Measurements from ENCODE around the gene SP6.

The SP6 gene

DNA sequence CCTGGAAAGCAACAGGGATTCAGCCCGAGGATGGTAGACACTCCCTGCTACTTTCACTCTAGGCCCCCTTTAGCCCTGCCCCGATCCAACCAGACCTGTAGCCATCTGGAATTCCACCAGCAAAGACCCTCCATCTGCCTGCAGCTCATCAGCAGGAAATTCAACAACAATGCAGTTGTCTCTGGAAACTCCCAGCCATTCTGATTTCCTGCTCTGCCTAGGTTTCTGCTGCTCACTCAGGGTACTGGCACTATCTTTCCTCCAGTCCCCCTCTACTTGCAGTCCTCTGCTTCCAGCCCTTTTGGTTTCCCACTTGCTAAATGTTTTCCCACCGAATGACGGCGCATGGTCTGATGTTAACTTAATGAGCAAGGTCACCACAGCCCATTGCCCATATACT, 2.7 kb upstream of the SP6 start:
- no peak for FAIRE-seq

DNA sequence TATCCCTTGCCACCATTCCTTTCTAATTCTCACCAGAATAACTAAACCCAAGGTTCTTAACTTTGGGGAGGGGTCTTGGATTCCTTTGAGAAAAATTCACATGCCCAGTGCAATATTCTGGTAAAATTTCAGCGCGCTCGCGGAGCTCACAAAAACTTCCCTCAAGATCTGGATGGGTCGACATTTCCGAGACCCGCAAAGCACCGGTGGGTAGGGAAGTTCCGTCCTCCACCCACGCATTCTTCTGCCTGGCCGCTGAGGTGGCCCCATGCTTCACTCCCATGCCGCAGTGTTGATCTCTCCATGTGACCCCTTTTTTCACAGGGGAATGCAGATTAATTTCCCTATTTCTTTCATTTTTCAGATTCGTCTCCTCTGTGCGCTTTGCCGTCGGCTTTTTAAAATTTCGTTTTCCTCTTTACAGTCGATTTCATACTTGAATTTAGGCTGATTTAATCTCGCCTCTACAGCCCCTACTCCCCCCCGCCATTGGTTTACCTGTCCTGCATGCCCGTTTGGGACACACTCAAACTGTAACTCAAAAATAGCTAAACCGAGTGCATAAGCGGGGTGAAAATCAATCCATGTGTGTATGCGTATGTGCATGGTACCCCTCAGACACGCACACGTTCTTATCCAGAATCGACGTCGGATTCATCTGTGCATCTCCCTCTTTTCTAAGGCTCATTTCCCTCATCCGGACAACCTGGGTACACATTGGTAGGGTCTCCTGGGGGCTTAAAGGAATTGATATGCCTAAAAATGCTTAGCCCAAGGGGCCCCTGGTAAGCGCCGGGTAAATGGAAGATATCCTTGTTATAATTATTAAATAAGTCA, 1.4 kb upstream of the SP6 start:
- no peak for FAIRE-seq

DNA sequence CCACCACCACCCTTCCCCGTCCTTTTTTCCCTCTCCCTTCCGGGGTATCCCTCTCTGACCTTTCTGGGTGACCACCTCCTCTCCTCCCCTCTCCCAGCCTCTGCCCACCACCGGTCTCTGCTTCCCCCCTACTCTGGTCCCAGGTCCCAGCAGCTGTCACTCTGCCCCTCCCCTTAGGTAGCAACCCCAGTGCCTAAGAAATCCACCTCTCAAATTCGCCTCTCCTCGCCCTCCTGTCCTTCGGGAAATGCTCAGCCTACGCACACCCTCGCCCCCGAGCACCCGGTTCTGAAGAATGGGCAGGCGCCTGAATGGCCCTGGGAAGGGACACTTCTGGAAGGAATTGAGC, 775 bp upstream of the SP6 start:
- no peak for FAIRE-seq

DNA sequence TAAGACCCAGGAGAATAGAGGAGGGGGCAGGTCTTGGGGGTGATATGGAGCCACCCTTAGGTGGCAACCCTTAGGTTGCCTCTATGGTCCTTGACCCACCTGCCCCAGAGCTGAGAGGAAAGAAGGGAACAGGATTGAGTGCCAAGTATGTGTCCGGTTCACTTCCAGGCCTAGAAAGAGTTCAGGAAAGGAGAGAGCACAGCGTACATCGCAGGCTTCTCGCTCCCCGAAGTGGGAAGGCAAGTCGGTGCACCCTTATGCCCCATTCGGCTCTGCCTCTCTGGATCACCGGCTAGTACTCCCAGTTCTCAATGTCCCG, 631 bp downstream of the SP6 start:
- FAIRE-seq = no peak

DNA sequence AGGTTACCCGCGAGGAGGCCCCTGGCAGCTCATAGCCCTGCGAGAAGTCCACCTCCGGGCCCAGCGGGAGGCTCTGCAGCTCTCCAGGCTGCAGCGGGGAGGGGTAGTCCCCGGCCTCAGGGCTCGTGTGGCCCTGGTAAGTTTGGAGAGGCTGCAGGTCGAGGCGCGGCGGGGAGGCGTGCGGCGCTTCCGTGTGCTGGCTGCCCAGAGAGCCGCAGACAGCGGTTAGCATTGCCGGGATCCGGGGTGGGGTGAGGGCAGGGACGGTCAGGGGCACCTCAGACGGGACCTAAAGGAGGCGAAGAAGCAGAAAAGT, 2.8 kb downstream of the SP6 start:
- FAIRE-seq = no peak

DNA sequence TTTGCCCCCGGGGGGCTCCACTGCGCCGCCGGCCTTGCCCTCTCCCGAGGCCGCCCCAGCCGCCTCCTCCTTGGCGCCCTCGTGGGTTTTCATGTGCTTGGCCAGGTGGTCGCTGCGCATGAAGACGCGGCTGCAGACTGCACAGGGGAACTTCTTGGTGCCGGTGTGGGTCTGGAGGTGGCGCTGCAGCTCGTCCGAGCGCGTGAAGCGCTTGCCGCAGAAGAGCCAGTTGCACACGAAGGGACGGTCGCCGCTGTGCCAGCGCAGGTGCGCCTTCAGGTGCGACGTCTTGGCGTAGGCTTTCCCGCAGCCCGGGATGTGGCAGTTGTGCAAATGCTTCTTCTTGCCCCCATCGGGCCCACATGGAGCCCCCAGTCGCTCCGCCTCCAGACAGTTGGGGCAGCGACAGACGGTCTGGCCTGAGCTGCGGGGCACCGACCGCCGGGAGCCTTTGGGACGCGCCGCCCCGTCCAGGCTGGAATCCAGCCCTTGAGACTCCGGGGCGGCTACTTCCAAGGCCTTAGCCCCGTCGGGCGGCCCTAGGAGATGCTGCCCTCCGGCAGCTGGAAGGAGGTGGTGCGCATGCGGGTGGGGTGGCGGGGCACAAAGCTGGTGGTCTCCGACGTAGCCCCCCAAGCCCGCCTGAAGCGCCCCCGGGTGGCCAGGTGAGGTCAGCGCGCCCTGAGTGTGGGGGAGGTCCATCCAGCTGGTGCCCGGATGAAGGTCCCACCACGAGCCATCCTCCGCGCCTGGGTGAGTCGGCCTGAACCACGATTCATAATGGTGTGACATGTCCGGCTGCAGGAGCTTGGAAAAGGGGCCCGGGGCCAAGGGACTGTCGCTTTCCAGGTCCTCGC, 3.4 kb downstream of the SP6 start:
- FAIRE-seq = no peak

DNA sequence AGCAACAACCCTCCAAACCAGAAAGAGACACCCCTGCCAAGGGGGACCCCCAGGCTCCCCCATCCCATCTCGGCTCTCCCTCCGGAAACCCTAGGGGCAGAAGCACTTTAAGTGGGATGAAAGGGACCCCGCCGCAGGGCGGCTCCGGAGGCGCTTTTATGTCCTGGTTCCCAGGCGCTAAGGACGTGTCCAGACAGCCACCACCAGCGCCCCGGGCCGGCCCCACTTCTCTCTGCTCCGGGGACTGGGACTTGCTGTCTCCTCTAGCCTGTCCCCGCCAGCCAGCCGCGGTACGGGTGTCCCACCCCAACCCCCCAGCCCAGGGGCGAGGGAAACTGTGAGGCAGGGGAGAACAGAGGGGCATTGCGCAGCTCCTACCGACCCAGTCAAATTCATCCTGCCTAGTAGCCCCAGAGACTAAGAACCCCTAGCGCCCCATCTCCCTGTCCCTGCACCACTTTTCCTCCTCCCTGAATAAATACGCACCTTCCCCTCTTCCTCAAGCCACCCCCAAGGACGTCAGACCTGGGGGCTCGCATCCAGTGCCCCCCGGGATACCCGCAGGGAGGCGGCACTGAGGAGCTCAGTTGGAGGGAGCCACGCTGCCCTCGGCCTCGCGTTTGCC, 4.1 kb downstream of the SP6 start:
- FAIRE-seq = no peak

DNA sequence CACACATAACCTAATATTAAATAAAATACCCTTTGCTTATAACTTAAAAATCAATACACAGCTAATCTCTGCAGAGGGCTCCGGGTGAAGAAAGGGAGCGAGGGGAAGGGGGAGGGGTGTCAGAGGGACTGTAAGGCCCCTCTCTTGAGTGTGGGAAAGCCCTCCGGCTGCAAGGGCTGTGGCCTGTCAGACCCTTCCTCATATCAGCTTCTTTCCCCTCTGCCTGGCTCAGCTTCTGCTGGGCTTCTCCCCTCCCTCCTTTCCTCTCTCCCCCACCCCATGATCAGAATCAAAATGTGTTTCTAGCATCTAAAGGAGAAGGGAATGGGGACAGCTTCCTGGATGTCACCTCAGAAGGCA, 5.3 kb downstream of the SP6 start:
- no peak for FAIRE-seq

DNA sequence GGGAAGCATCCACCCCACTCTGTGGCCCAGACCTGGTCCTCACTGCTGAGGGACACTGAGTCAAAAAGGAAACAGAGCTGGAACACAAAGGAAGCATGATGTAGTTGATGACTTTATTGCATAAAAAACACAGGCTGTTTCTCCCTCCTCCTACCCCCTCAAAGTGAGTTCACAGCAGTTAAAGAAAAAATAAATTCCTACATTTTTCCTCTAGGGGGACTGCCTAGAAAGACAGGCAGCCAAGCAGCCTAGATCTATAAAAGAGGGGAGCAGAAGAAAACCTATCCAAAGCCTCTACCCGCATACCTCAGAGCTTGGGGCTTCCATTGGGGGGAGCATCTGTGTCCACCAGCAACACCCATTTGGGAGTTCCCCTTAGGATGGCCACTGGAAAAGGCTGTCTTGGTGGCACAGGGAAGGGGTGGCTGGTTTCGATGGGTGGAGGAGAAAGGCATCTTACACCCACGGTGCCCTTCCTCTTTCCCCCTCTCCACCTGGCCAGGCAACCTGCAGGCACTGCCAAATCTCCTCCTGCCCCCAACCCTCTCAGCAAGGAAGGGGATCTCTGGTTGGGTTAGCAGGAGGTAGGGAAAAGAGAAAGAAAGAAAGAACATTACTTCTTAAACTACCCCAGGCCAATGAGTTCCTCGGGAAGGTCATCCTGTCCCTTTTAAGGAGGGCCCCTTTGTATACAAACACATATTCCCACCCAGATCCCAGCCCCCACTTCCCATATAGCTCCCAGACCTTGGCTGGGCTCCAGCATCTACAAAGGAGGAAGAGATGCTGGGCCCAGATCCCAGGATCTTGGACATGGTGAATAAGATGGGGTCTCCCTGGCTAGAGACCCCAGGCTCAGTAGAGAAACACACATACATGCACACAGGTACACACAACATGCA, 5.9 kb downstream of the SP6 start:
- FAIRE-seq = no peak

DNA sequence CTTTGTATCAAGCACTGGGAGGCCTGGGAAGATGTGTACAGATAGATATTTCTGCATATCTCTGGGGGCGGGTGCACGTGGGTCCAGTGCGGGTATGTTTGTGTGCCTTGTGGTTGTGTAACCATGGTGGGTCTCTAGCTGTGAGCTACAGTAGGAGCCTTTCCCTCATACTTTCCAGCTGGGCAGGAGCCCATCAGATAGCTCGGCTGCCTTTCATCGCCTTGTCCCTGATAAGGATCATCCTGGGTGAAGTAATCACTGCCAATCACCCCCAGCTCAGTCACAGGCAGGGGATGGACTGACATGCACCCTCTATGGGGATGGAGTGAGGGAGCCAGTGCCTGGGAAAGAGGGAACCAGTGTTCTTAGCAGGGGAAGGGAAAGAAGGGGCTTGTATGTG, 6.7 kb downstream of the SP6 start:
- no peak for FAIRE-seq

DNA sequence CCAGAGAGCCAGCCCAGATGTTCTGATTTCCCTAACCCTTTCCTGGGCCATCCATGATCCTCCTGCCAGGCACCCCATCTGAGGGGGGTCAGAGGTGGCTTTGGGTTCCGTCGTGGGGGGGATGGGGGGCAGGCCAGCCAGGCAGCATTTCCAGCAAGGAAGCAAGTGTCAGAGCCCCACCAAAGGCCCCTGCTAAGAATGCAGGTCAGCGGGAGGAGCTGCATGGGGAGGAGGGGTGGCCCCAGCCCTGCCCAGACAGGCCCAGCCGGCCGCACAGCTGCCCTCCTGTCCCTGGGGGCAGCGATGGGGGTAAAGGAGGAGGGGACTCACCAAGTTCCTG, 7.6 kb downstream of the SP6 start:
- no peak for FAIRE-seq

DNA sequence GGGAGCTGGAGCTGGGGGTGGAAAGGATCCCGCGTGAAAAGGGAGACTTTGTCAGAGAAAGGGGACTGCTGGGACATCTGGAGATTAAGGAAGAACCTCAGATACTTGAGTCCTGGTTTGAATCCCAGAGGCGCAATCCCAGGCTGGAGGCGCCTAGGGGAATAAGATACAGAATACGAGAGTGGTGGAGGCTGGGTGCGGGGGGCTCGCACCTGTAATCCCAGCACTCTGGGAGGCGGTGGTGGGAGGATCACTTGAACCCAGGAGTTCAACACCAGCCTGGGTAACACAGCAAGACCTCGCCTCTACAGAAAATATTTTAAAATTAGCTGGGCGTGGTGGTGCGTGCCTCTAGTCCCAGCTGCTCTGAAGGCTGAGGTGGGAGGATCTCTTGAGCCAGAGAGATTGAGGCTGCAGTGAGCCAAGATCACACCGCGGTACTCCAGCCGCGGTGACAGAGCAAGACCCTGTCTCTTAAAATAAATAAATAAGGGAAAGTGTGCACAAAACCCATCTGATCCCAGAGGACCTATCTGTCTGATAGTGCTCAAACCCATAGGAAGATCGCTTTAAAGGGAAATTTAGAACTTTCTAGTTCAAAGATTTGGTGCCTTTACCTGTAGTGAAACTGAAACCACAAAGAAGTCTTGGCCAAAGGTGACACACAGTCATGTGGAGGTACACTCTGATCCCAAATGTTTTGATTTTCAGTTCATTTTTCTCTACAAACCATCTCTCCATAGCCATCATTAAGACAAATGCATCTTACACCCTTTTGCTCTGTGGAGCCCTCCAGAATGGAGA, 9.3 kb downstream of the SP6 start:
- FAIRE-seq = no peak

DNA sequence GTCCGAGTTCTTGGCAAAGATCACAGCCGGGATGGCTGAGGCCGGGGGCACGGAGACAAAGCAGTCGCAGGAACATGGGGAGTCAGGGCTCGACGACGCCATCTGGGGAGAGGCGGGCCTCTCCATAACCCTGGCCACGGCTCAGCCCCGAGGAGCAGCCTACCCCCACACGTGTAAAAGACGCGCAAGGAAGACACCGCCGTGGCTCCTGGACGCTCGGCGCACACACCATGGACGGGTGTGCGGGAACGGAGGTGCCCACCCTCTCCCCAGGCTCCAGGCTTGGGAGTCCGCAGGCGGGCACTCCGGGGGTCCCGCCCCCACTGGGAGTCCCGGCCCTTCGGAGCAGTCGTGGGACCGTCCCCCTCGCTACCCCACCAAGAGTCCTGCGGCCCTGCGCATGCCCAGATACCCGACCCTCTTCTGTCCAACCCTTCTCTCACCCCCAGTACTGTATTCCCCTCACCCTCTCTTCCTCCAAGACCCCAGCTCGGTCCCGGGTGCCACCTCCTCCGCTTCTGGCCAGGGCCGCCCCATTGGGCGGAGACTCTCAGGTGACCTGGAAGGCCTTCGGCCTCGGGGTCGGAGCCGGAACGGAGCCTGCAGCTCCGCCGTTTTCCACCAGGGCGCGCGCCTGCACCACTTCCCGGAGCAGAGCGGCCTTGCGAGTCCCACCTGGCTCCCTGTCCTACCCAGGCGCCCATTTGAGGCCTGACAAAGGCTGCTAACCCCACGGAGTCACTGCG, 10.0 kb downstream of the SP6 start, which contains the start of gene SCRN2:
Gene SCRN2 (minus strand): TSS at position 532 of the 746 bp plus-strand sequence. CDS start 430 bp downstream, at position 102.
- no peak for FAIRE-seq

DNA sequence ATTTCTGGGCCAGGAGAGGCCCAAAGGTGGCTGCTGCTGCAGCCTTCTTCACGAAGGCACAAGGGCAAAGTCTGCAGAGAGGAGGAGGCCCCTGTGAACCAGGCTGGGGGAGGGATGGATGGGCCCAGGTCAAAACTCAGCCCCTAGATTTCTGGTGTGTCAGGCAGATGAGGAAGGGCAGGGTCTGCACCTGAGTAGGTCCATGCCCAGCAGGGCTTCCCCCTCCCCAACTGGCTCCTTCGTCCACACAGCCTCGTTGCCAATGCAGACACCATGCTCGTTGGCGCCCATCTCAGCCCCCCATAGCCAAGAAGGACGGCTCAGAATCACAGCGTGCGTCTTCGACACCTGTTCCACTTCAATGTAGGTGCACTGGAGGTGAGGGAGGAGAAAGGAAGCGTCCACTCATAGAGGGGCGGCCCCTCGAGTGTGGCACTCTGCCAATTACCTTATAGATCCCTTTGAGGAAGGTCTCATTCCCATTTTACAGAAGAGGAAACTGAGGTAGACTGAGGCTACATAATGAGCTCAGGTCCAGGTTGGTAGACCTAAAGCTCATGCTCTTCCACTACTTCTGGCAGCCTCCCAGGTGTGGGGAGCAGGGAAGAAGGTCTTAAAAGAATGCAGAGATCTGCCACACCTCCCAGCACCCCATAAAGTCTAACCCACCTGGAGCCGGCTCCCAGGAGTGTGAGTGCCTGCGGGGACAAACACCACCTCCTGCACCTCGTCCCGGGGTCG, 10.8 kb downstream of the SP6 start:
- no peak for FAIRE-seq

DNA sequence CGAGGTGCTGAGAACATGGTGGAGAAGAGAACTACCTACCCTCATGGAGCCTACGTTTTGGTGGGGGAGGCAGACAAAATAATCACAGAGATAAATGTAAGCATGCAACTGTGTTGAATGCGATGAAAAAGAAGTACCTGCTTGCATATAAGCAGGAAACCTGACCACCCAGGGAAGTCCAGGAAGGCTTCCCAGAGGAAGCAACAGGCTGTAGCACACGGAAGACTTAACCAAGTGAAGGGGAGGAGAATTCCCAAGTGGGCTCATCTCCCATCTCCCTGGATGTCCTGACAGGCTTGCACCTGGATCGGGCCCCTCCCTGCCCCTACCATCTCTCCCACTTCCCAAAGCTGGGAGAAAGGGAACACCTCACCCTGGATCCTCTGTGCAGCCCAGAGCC, 11.9 kb downstream of the SP6 start:
- FAIRE-seq = no peak

DNA sequence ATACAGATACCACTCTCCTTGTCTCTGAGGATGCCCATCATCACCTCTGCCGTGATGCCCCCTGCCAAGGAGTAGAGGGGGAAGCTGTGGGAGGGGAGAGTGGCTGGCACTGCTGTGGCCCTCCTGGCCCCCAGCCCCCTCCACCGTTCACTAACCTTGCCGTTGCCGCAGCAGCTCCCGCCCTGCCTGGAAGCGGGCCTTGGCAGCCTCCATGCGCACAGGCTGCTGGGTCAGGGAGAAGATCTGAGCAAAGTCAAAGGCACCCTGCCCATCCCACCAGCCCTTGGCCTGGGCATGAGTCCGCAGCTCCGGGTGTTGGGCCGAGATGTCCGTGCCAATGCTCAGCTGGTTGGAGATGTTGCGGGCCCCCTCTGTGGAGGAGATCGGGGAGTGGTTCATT, 12.3 kb downstream of the SP6 start:
- no peak for FAIRE-seq

DNA sequence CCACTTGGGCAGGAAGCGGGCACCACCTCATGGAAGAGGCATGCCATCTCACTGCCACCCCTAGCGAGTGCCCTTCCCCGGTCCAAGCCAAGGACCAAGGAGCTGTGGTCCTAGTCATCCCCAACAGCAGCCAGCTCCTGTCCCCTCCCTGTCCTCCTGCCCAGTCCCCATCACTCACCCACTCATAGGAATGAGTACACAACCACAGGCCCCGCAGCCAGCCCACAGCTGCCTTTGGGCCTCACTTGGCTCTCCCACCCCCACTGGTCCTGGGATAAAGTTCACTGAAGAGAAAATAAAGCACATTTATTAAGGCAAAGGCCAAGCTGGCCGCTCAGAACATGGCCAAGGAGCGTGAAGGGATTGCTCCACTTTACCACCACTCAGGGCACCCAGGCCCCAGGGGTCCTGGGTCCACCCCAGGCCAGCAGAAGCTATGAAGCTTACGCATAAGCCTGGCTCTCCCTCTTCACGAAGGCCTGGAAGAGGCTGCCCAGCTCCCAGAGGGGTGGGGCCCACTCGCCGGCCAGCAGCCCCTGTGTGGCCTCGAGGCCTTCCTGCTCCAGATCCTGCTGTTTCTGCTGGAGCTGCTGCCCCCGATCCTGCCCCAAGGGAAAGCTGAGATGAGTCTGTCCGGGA, 13.4 kb downstream of the SP6 start:
- no peak for FAIRE-seq

DNA sequence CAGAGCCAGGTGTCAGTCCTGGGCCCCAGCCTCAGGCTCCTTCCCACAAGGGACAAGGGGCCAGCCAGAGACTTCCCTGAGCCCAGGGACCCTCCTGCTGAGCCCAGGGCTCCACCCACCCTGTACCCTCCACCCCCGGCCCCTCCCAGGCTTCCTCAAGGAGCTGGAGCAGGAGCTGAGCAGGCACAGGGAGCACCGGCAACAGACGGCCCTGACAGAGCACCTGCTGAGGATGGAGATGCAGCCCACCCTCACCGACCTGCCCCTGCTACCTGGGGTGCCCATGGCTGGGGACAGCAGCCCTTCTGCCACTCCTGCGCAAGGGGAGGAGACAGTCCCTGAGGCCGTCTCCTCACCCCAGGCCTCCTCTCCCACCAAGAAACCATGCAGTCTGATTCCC, 14.4 kb downstream of the SP6 start:
- no peak for FAIRE-seq

DNA sequence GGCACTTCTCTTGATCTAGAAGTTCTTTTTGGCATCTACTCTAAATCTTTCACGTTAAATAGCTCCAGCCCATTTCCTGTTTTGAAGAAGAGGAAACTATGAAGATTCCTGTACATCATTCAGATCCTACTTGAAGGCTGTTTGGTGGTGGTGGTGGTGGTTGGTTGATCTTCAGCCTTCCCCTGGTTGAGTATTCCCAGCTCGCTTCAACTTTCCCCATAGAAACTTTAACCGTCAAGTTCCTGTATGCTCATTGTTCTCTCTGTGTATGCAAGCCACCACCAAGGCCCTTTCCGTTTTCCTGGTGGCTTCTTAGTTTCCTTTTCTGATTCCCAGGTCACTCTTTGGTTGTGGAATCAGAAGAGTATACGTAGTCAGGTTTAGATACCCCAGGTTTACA, 16.2 kb downstream of the SP6 start:
- no peak for FAIRE-seq

DNA sequence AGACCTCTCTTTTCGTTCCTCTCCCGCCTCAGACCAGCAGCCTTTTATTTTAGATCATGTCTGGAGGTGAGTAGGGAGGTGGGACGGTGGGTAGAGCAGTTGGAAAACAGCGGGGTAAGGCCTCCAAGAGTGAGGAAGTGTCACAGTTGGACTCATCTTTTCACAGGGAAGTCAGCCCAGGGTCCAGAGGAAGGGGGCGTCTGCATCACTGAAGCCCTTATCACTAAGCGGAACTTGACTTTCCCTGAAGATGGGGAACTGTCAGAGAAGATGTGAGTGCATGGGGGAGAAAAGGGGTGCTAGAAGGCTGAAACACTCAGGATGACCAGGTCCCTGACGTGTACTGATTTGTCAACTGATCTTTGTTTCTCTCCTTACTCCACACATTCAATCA, 19.0 kb downstream of the SP6 start:
- no peak for FAIRE-seq

All from TTC549 (cell line).